Glomerular endothelial cell (primary cell): Measurements from ENCODE around the gene NAGA. TPM values are rescaled to one million over a fixed set of nuclear protein-coding genes. Genes with fewer than 3 reads are reported as not detected.
"Not testable (repeated sequence)": the region's sequence is repeated elsewhere in the genome, so short reads cannot be mapped to it uniquely, and the experiment has no call there.

Experiments
- DNase-seq: peaks from one replicate; pipeline ENCODE4 v3.0.0-alpha.2; 2011; ENCODE audit warnings: low read depth, low spot score; ENCODE audit errors: extremely low read depth
- total RNA-seq: library from RNA; depleted of rRNA; stranded (reverse); fragments of >200 nt; gene quantifications from 2 replicates; pipeline ENCODE4 v1.2.3, GENCODE V29; 2015

NAGA gene
- total RNA-seq, 1 donor from 2014 or later, result 33.4 TPM

DNA sequence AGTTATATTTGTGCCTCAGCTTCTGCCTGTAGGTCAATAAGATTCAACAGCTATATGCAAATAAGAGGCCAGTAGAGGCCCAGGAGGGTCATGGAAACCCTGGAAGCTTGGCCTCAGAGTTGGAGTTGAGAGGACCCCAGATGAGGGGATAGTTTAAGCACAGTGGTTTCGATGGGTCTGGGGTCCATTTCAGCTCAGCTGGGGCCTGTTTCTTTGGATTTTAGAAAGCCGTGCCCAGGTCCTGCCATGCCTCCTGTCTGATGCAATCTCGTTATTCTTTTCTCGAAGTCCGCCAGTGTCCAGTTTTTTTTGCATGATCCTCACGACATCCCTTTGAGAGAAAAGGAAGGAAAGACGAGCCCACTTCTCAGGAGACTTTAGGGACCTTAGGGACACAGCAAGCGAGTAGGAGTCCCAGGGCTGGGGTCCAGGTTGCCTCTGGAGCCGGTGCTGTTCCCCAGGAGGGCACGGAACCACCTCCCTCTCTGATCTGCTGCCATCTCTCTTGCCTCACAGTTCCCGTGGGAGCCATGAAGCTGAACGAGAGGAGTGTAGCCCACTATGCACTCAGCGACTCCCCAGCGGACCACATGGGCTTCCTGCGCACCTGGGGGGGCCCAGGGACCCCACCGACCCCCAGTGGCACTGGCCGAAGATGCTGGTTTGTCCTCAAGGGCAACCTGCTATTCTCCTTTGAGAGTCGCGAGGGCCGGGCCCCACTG lies 6.3 kb upstream of the NAGA start:
- DNase-seq, result no peak

DNA sequence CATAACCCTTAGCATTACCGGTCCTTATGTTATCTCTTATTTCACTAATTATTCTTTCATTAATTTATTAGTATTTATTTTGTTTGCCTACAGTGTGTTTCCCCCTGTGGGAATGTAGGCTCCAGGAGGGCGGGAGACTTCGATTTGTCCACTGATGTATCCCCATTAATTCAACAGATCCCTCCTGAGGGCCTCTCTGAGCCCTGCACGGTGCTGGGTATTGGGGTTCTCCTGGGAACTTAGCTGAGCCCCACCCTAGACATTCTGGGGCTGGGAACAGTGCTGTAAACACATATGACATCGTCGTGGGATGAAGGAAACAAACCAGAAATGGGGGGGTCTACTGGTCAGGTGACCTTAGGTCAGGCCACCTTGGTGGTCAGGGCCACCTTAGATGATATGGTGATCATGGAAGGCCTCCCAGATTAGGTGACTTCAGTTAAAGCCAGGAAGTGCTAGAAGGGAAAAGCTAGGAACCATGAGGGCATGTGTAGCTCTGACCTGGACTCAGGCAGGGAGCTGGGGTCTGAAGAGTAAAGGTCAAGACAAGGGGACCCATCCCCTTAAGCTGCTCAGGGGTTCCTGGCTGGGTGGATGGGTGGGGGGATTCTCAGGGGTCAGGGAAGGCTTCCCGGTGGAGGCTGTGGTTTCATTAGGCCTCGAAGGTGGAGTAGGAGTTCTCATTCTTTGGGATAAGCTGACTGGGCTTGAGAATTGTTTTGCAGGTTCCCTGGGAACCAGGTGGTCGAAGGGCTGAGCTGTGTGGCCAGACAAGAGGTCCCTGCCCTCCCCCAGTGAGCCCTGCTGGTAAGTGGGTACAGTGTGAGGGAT lies 4.4 kb upstream of the NAGA start:
- DNase-seq, result no peak

DNA sequence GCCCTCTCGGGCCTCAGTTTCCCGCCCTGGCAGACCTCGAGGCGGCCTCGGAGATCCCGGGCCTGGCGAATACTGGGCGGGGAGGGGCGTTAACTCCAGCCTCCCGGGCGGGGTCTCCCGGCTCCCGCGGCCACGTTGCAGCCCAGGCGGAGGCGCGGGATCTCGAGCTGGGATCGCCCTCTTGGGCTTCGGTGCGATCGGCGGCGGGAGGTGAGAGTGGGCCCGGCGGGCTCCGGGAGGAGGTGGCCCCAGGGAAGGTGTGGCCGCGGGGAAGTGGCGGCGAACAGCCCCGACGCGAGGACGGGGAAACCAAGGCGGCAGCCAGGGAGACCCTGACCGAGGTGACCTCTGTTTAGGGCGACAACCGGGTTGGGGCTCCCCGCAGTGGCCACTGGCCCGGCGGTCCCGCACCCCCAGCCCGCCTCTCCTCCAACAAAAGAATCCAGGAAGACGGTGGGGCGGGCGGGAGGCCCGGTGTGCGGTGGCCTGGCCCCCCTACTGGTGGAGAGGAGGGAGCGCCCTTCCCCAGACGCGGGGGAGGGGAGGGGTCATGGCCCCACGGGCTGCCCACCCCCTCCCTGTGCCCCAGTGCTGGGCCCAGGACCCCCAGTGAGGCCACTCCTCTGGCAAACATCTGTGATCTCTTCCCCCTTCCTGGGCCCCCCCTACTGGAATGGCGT lies 3.7 kb upstream of the NAGA start, which contains the start of gene PHETA2:
Gene PHETA2 (plus strand): TSS at position 117 of the 680 bp plus-strand sequence. CDS start 3,046 bp downstream, outside the sequence.
- no peak for DNase-seq

DNA sequence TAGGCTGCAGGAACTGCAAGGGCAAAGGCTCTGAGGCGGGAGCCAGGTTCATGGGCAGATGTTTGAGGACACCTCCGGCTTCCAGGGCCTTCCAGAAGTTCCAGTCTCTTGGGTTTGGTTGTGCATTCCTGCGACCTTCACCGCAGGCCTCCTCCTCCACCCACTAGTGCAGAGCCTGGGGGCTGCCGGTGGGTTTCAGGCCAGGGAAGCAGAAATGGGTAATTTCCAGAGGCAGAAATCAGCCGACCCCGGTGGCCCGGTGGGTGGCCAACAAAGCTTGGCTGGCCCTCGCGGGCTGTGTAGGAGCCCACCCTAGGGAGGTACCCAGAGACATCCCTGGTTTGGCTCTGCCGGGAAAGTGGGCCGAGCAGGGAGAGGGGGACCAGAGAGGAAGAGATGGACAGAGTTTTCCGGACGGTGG lies 3.0 kb upstream of the NAGA start:
- no peak for DNase-seq

DNA sequence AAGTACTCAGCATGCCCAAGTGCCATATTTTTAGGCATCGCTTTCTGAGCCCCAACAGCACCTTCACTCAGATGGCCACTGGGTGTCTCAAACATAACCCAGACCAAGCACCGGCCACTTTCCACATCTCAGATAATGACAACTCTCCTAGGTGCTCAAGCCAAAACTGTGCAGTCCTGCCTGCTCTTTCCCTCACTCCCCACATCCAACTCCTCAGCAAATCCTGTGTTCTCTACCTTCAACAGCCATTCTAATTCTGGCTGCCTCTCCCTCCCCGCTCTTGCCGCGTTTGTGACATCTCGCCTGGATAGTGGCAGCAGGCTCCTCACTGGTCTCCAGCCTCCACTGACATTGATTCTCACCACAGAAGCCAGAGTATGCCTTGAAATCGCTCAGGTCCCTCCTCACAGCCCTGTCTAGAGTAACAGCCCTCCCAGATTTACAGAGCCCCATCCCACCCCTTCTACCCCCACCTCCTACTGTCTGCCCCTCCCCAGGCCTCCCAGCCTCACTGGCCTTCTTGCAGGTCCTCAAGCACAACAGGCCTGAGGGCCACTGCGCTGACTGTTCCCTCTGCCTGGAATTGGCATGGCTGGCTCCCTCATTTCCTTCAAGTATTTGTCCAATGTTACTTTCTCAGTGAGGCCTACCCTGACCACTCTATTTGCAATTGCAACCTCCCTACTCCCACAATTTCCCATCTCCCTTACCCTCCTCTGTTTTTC lies 2.2 kb upstream of the NAGA start:
- no peak for DNase-seq

- not testable (repeated sequence) for DNase-seq
Observed at GRCh38 chr22:42071508-42071907, 896 bp upstream of the NAGA start.

DNA sequence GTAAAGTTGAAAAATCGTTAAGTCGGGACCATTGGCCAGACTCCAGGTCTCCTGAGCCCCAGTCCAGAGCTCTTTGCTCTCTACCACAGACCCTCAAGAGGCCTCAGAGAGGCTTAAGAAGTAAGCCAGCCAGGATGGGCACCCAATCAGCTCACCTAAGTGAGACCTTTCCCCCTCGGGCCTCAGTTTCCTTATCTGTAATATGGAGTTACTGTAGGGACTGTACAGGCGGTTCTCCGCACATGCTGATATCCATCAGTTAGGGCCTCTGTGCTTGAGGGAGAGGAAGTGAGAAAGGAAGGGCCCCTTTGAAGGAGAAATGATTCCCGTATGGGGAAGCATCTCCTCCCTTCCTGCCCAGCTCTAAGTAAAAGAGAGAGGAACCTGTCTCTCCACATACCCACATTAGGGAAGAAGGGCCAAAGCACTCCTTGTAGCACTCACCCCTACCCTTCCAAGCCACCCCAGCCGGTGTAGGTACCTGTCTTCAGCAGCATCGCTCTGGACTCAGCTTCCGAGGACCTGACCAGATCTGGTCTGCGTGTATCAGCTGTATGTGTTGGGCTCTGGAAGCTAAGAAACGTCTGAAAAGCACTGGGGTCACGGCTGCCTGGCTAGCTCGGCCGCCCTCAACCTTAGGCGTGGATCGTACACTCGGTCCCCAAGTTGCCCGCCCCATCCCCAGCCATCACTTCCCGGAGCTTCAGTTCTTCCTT lies 653 bp downstream of the NAGA start:
- no peak for DNase-seq

DNA sequence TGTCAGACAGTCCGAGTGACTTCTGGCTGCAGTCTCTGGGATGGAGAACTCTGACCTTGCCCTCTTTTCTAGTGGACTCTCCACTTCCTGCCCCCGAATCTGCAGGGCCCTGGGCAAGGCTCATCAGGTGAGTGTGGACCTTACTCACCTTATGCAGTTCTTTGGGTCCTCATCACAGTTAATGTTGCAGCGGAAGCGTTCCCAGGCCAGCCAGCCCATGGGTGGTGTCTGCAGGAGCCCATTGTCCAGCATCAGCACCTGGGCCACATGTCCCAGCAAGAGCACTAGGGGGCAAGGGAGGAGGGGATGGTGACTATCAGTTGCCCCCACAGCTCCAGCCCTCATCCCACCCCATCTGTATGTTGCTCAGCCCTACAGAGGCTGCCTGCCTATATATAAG lies 2.3 kb downstream of the NAGA start:
- no peak for DNase-seq

GRCh38 chr22:42067671-42068251 lies 2.9 kb downstream of the NAGA start:
- DNase-seq, result no peak

- no peak for DNase-seq
Observed at GRCh38 chr22:42066937-42067336, 3.7 kb downstream of the NAGA start.

- DNase-seq, result no peak
Observed at GRCh38 chr22:42066126-42066761, 4.4 kb downstream of the NAGA start.

- no peak for DNase-seq
Observed at GRCh38 chr22:42065438-42066125, 5.0 kb downstream of the NAGA start.

DNA sequence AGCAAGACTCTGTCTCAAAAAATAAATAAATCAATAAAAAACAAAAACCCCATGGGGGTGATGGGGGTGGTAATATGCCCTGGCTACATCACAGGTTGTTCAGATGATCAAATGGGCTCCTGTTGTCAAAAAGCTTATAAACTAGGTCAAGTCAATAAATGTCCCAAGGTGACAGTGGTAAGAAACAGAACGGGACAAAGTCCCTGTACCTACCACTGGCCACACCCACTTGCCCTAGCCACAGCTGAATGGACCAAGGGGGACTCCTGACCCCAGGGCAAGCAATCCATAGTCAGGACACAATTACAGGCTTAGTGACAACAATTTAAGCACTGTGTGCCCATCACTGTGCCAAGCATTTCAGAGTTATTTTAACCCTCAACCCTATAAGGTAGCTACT lies 6.0 kb downstream of the NAGA start:
- no peak for DNase-seq

DNA sequence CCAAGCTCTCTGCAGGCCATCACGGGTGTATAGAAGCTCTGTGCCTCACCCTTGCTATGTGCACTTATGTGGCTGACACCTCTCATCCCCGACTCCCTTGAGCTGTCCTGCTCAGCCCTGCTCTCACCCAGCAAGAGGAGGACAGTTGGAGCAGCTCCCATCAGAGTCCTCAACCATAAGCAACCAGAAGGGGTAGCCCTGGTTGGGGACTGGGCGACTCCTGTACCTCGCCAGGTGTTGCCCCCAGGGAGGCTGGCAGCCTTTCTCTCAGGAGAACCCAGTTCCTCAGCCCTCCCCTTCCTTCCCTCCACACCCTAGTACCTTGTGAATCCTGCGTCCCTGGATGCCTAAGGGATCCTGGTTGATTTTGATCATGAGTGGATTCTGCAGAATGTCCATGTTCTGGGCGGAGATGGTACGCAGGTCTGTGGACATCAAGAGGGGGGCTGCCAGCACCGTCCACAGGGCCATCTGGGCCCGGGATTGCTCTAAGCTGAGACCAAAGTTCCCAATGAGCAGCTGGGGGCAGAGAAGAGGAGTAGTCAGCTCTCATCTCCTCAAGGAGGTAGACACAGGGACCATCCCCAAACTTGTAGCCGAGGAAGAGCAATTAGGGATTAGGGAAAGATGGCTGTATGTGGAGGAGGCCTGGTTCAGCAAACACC lies 8.0 kb downstream of the NAGA start:
- no peak for DNase-seq

GRCh38 chr22:42061041-42061440 lies 9.6 kb downstream of the NAGA start:
- DNase-seq, result no peak

DNA sequence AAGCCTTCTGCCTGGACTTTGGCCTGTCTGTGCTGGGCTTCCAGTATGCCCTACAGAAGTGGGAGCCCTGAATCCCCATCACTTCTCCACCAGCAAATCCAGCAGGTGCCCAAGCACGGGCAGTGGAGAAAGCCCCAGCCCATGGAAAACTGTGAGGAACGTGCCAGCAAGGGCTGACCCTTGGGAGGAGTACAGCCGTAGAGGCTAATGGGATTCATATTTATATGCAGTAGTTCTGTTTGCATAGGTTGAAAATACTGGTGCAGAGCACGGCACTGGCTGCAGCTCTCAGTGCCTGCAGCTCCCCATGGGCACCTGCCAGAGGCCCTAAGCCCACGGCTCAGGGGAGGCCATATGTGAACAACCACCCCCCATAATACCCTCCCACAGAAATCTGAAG lies 10.1 kb downstream of the NAGA start:
- DNase-seq, result no peak

GRCh38 chr22:42056757-42057511 lies 13.7 kb downstream of the NAGA start:
- DNase-seq, result no peak
